SIG-M5 treated with dmso at 0.1 percent for 504 hours (cell line): ENCODE measurements around the gene YWHAE.
"Not testable (repeated sequence)": the region's sequence is repeated elsewhere in the genome, so short reads cannot be mapped to it uniquely, and the experiment has no call there.

Experiments
- DNase-seq: peaks from one replicate; lab custom pipeline; 2025; ENCODE audit not compliant: unreplicated experiment; lab: John Stamatoyannopoulos, UW

YWHAE gene

GRCh38 chr17:1375615-1376014, 24.4 kb downstream of the YWHAE start:
- no peak for DNase-seq

- no peak for DNase-seq
Measured at GRCh38 chr17:1374431-1375177, 25.4 kb downstream of the YWHAE start.

GRCh38 chr17:1373707-1374237, 26.2 kb downstream of the YWHAE start:
- no peak for DNase-seq

GRCh38 chr17:1372618-1373017, 27.4 kb downstream of the YWHAE start:
- no peak for DNase-seq

GRCh38 chr17:1371893-1372590, 28.0 kb downstream of the YWHAE start:
- no peak for DNase-seq

- DNase-seq = no peak
Measured at GRCh38 chr17:1368588-1368987, 31.4 kb downstream of the YWHAE start.

- DNase-seq = no peak
Measured at GRCh38 chr17:1367351-1367745, 32.7 kb downstream of the YWHAE start.

GRCh38 chr17:1366234-1366633, 33.8 kb downstream of the YWHAE start:
- no peak for DNase-seq

GRCh38 chr17:1365445-1366039, 34.5 kb downstream of the YWHAE start:
- peak; percentile 85 for DNase-seq

GRCh38 chr17:1362964-1363363, 37.1 kb downstream of the YWHAE start:
- peak; percentile 94 for DNase-seq

- DNase-seq = no peak
Measured at GRCh38 chr17:1362065-1362848, 37.8 kb downstream of the YWHAE start.

- DNase-seq = no peak
Measured at GRCh38 chr17:1360975-1361374, 39.0 kb downstream of the YWHAE start.

- not testable (repeated sequence) for DNase-seq
Measured at GRCh38 chr17:1360315-1360714, 39.7 kb downstream of the YWHAE start.

- no peak for DNase-seq
Measured at GRCh38 chr17:1354030-1354429, 46.0 kb downstream of the YWHAE start.

GRCh38 chr17:1352530-1352929, 47.5 kb downstream of the YWHAE start:
- DNase-seq = not testable (repeated sequence)

GRCh38 chr17:1351971-1352370, 48.1 kb downstream of the YWHAE start:
- no peak for DNase-seq

GRCh38 chr17:1351275-1351674, 48.7 kb downstream of the YWHAE start:
- no peak for DNase-seq

GRCh38 chr17:1347589-1348323, 52.3 kb downstream of the YWHAE start:
- no peak for DNase-seq

- no peak for DNase-seq
Measured at GRCh38 chr17:1344521-1344920, 55.5 kb downstream of the YWHAE start.

GRCh38 chr17:1343554-1343953, 56.5 kb downstream of the YWHAE start:
- no peak for DNase-seq
